ENCODE measurements around the gene FBL.

GRCh38 chr19:39873385-39873784 lies 27.2 kb upstream of the FBL start:
- TF ChIP-seq CTCF (IDR thresholded peaks at IDR 0.05; ENCODE audit: low read length) (no peak), EZH2 (optimal IDR thresholded peaks at IDR 0.05; ENCODE audit: low read depth, low read length) (no peak)

Measured in MM.1S (cell line).